CD4-positive, alpha-beta T cell treated with Interleukin-12 subunit alpha and Interleukin-12 subunit beta, for 1 hour (primary cell): Measurements from ENCODE around the gene TMED10.

Experiments
- DNase-seq: peaks from one replicate; pipeline ENCODE4 v3.0.0-alpha.2; 2020

TMED10 gene

GRCh38 chr14:75176142-75176820, at the start of gene TMED10:
TMED10 (minus strand) TSS chr14:75176612; CDS start chr14:75176579, 33 bp downstream.
- DNase-seq: peak; percentile 92

GRCh38 chr14:75224561-75224960, 48.1 kb upstream of the TMED10 start:
- DNase-seq: no peak

- no peak for DNase-seq
These were observed 47.3 kb upstream of the TMED10 start for GRCh38 chr14:75223664-75224154.

GRCh38 chr14:75222208-75222701, 45.8 kb upstream of the TMED10 start:
- no peak for DNase-seq

GRCh38 chr14:75221797-75222196, 45.4 kb upstream of the TMED10 start:
- DNase-seq: no peak

GRCh38 chr14:75220156-75220555, 43.7 kb upstream of the TMED10 start:
- no peak for DNase-seq

GRCh38 chr14:75217508-75218206, 41.2 kb upstream of the TMED10 start:
- no peak for DNase-seq

- no peak for DNase-seq
These were observed 40.1 kb upstream of the TMED10 start for GRCh38 chr14:75216427-75217006.

- DNase-seq: no peak
These were observed 39.1 kb upstream of the TMED10 start for GRCh38 chr14:75215520-75215919.

- no peak for DNase-seq
These were observed 38.1 kb upstream of the TMED10 start for GRCh38 chr14:75214558-75214957.

- no peak for DNase-seq
These were observed 36.8 kb upstream of the TMED10 start for GRCh38 chr14:75213172-75213571.

GRCh38 chr14:75208843-75209242, 32.4 kb upstream of the TMED10 start:
- no peak for DNase-seq

- no peak for DNase-seq
These were observed 29.8 kb upstream of the TMED10 start for GRCh38 chr14:75206190-75206589.

- no peak for DNase-seq
These were observed 29.2 kb upstream of the TMED10 start for GRCh38 chr14:75205591-75205990.

- DNase-seq: no peak
These were observed 27.7 kb upstream of the TMED10 start for GRCh38 chr14:75204116-75204515.

GRCh38 chr14:75202657-75203056, 26.2 kb upstream of the TMED10 start:
- no peak for DNase-seq

GRCh38 chr14:75201087-75201486, 24.7 kb upstream of the TMED10 start:
- DNase-seq: no peak

GRCh38 chr14:75200451-75200850, 24.0 kb upstream of the TMED10 start:
- no peak for DNase-seq

GRCh38 chr14:75198291-75198933, 22.0 kb upstream of the TMED10 start:
- no peak for DNase-seq

GRCh38 chr14:75197338-75197737, 20.9 kb upstream of the TMED10 start:
- no peak for DNase-seq

GRCh38 chr14:75196468-75196867, 20.1 kb upstream of the TMED10 start:
- no peak for DNase-seq

GRCh38 chr14:75196064-75196463, 19.7 kb upstream of the TMED10 start:
- DNase-seq: no peak

GRCh38 chr14:75191100-75191499, 14.7 kb upstream of the TMED10 start:
- DNase-seq: no peak
